GM23338 (cell line): Measurements from ENCODE around the gene APOLD1. TPM values are rescaled to one million over a fixed set of nuclear protein-coding genes. Genes with fewer than 3 reads are reported as not detected.

Experiments used
- ATAC-seq: fragments of 200-7000 bp; cut with Tn5 transposase; 3 replicates; pipeline ENCODE4 v1.9.1; 2020
- DNase-seq: peaks from one replicate; pipeline ENCODE4 v3.0.0-alpha.2; 2015; ENCODE audit warnings: low spot score
- H2AFZ ChIP-seq: fragments of 200-600 bp; sonication (generic); 2 replicates; pipeline ENCODE4 v1.8.0; 2016; ENCODE audit warnings: antibody characterized with exemption, mild to moderate bottlenecking, moderate library complexity
- H3F3A ChIP-seq: fragments of 200-600 bp; sonication (generic); replicated peaks from 2 replicates; pipeline ENCODE4 v1.8.0; 2017; ENCODE audit warnings: antibody characterized with exemption, mixed run types, low read depth
- H3K27ac ChIP-seq: fragments of 200-600 bp; sonication (generic); 2 replicates; pipeline ENCODE4 v1.6.1; 2016; ENCODE audit warnings: low read depth
- H3K27me3 ChIP-seq: fragments of 200-600 bp; sonication (generic); 2 replicates; pipeline ENCODE4 v1.8.0; 2016; ENCODE audit warnings: mild to moderate bottlenecking, mixed run types, moderate library complexity; ENCODE audit not compliant: insufficient read depth
- H3K36me3 ChIP-seq: fragments of 200-600 bp; sonication (generic); 2 replicates; pipeline ENCODE4 v1.8.0; 2016; ENCODE audit warnings: mild to moderate bottlenecking; ENCODE audit not compliant: insufficient read depth
- H3K4me1 ChIP-seq: fragments of 200-600 bp; sonication (generic); 2 replicates; pipeline ENCODE4 v1.8.0; 2016; ENCODE audit warnings: mild to moderate bottlenecking, moderate library complexity; ENCODE audit not compliant: insufficient read depth
- H3K4me2 ChIP-seq: fragments of 200-600 bp; sonication (generic); 2 replicates; pipeline ENCODE4 v1.7.1; 2017; ENCODE audit warnings: mixed run types
- H3K4me3 ChIP-seq: fragments of 200-600 bp; sonication (generic); 2 replicates; pipeline ENCODE4 v1.6.1; 2016; ENCODE audit warnings: mixed run types
- H3K79me2 ChIP-seq: fragments of 200-600 bp; sonication (generic); replicated peaks from 2 replicates; pipeline ENCODE4 v1.8.0; 2017; ENCODE audit warnings: mild to moderate bottlenecking; ENCODE audit not compliant: insufficient read depth
- H3K9me2 ChIP-seq: fragments of 200-600 bp; sonication (generic); 2 replicates; pipeline ENCODE4 v1.8.0; 2017; ENCODE audit not compliant: insufficient read depth
- H4K20me1 ChIP-seq: fragments of 200-600 bp; sonication (generic); replicated peaks from 2 replicates; pipeline ENCODE4 v1.8.0; 2017; ENCODE audit warnings: mild to moderate bottlenecking; ENCODE audit not compliant: insufficient read depth
- H3K27ac Mint-ChIP-seq: 2 replicates; pipeline ENCODE4 v1.8.0; 2020; ENCODE audit warnings: inconsistent platforms, mild to moderate bottlenecking, moderate library complexity, mixed read lengths
- H3K27me3 Mint-ChIP-seq: 3 replicates; pipeline ENCODE4 v1.8.0; 2022; ENCODE audit warnings: low read depth, mild to moderate bottlenecking, moderate library complexity, mixed read lengths, inconsistent platforms; ENCODE audit not compliant: insufficient read depth, poor library complexity
- H3K36me3 Mint-ChIP-seq: 3 replicates; pipeline ENCODE4 v1.8.0; 2021; ENCODE audit warnings: low read depth, mild to moderate bottlenecking, inconsistent platforms, moderate library complexity, mixed read lengths
- H3K4me1 Mint-ChIP-seq: 3 replicates; pipeline ENCODE4 v1.8.0; 2020; ENCODE audit warnings: mild to moderate bottlenecking, inconsistent platforms, mixed read lengths
- H3K4me3 Mint-ChIP-seq: 3 replicates; pipeline ENCODE4 v1.8.0; 2021; ENCODE audit warnings: moderate library complexity, mild to moderate bottlenecking, inconsistent platforms, mixed read lengths
- H3K9me3 Mint-ChIP-seq: 3 replicates; pipeline ENCODE4 v1.8.0; 2020; ENCODE audit warnings: moderate library complexity, mild to moderate bottlenecking, inconsistent platforms, mixed read lengths
- CREB1 ChIP-seq: fragments of 250-450 bp; sonication (Bioruptor Pico); IDR thresholded peaks from 2 replicates; pipeline ENCODE4 v1.5.0; 2020; ENCODE audit warnings: low read depth, mild to moderate bottlenecking, moderate library complexity
- EZH2 ChIP-seq: fragments of 200-600 bp; sonication (generic); IDR thresholded peaks from one replicate; pipeline ENCODE4 v1.8.0; 2017; ENCODE audit warnings: antibody characterized with exemption, mild to moderate bottlenecking, low read depth; ENCODE audit not compliant: unreplicated experiment
- EZH2phosphoT487 ChIP-seq: fragments of 200-600 bp; sonication (generic); IDR thresholded peaks from one replicate; pipeline ENCODE4 v1.8.1; 2018; ENCODE audit warnings: antibody characterized with exemption; ENCODE audit not compliant: unreplicated experiment
- JUNB ChIP-seq: IDR thresholded peaks from one replicate; pipeline ENCODE4 v1.6.1; 2016; ENCODE audit warnings: antibody characterized with exemption; ENCODE audit not compliant: unreplicated experiment
- NANOG ChIP-seq: IDR thresholded peaks from 2 replicates; pipeline ENCODE4 v1.6.1; 2016; ENCODE audit warnings: antibody characterized with exemption, borderline replicate concordance
- POLR2AphosphoS5 ChIP-seq: IDR thresholded peaks from 2 replicates; pipeline ENCODE4 v1.6.1; 2016; ENCODE audit warnings: antibody characterized with exemption, low read depth
- STAT1 ChIP-seq: IDR thresholded peaks from one replicate; pipeline ENCODE4 v1.6.1; 2016; ENCODE audit warnings: antibody characterized with exemption; ENCODE audit not compliant: unreplicated experiment
- ZNF114 ChIP-seq: fragments of 250-450 bp; sonication (Bioruptor Pico); IDR thresholded peaks from 2 replicates; pipeline ENCODE4 v1.5.0; 2020; ENCODE audit warnings: mild to moderate bottlenecking, moderate library complexity
- ZNF331 ChIP-seq: fragments of 250-450 bp; sonication (Bioruptor Pico); IDR thresholded peaks from 2 replicates; pipeline ENCODE4 v1.5.0; 2020; ENCODE audit warnings: low read depth, mild to moderate bottlenecking, moderate library complexity
- polyA plus RNA-seq: library from polyadenylated mRNA; unstranded; fragments of >200 nt; fragmentation: Nextera tagmentation; extraction: Ambion mirVana; gene quantifications from 2 replicates; pipeline ENCODE4 v1.2.1, GENCODE V29; 2016
- total RNA-seq: library from RNA; depleted of rRNA; stranded (reverse); fragments of >200 nt; shearing (Covaris generic); gene quantifications from 2 replicates; pipeline ENCODE4 v1.2.3, GENCODE V29; 2014
- TF ChIP-seq, protein P1 (sequence below), 2 experiments: fragments of 200-600 bp in 1 of 2; sonication (generic) in 1 of 2; conservative IDR thresholded peaks; 2 replicates each; pipeline versions ENCODE4 v1.5.1 to v1.6.1; 2016 to 2017; ENCODE audit warnings: antibody characterized with exemption in 2 of 2, low read depth in 2 of 2, mild to moderate bottlenecking in 2 of 2, moderate library complexity in 1 of 2
- TF ChIP-seq, protein P2 (sequence below): fragments of 250-450 bp; sonication (Bioruptor Pico); IDR thresholded peaks from 2 replicates; pipeline ENCODE4 v1.5.0; 2020; ENCODE audit warnings: mild to moderate bottlenecking, moderate library complexity
- TF ChIP-seq, protein P3 (sequence below): IDR thresholded peaks from 2 replicates; pipeline ENCODE4 v1.6.1; 2016; ENCODE audit warnings: antibody characterized with exemption
- TF ChIP-seq, protein P4 (sequence below): IDR thresholded peaks from one replicate; pipeline ENCODE4 v1.6.1; 2018; ENCODE audit warnings: antibody characterized with exemption; ENCODE audit not compliant: unreplicated experiment

APOLD1 gene
- total and polyA plus RNA-seq, 2 experiments from 2014 or later = 0.94 to 1.8 TPM

DNA sequence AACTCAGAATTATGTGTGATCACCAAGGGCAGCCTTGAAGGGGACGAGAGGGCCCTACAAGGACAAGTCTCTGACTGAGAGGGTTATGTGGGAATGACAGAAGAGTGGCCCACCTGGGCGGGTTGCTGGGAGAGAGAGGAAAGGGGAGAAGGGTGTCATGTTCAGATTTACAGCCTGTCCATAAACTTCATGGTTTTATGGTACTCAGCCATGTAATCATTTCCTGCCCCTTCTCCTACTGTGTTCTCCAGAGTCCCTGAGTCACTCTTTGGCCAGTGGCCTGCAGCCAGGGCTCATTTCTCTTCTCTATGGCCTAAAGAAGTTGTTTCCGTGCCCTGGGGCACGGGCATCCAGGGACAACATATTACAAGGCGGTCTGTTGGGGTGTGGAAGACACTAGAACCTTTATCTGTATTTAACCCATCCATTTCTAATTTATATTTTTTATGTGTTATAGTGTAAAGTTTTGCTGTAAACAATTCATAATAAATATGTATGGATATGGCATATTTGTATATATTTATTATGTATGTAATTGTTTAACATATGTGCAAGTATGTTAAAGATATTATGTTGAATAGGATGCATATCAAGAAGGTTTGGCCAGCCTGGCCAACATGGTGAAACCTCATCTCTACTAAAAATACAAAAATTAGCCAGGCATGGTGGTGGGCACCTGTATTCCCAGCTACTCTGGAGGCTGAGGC, 54.6 kb downstream of the APOLD1 start:
- no peaks in the 10 kb centered on the region for H3K27me3 ChIP-seq
- H4K20me1 ChIP-seq = 0 out of 2 replicates have a peak, but pooled peaks cover 5% of the 10 kb centered on the region
- H3K27ac Mint-ChIP-seq = no peak overlapping the region
- H3K36me3 ChIP-seq = no peaks in the 10 kb centered on the region
- no peaks in the 10 kb centered on the region for H3K9me2 ChIP-seq
- no peaks in the 10 kb centered on the region for H3K79me2 ChIP-seq
- peaks cover 13% of the 10 kb centered on the region for H3K4me1 Mint-ChIP-seq
- H3K9me3 Mint-ChIP-seq = peaks cover 3% of the 10 kb centered on the region; the same call in 1 of the 3 replicates
- no peak for DNase-seq
- H3K4me1 ChIP-seq = 0 out of 2 replicates have a peak, but pooled peaks cover 4% of the 10 kb centered on the region
- TF ChIP-seq, protein P1, sequence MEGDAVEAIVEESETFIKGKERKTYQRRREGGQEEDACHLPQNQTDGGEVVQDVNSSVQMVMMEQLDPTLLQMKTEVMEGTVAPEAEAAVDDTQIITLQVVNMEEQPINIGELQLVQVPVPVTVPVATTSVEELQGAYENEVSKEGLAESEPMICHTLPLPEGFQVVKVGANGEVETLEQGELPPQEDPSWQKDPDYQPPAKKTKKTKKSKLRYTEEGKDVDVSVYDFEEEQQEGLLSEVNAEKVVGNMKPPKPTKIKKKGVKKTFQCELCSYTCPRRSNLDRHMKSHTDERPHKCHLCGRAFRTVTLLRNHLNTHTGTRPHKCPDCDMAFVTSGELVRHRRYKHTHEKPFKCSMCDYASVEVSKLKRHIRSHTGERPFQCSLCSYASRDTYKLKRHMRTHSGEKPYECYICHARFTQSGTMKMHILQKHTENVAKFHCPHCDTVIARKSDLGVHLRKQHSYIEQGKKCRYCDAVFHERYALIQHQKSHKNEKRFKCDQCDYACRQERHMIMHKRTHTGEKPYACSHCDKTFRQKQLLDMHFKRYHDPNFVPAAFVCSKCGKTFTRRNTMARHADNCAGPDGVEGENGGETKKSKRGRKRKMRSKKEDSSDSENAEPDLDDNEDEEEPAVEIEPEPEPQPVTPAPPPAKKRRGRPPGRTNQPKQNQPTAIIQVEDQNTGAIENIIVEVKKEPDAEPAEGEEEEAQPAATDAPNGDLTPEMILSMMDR (conservative IDR thresholded peaks at IDR 0.05; ENCODE audit: low read depth in 2 of 2) = no peak
- TF ChIP-seq CREB1 (CRISPR knock-in tag) = no peak
- TF ChIP-seq ZNF331 (CRISPR knock-in tag) = no peak
- no peak for TF ChIP-seq ZNF114 (CRISPR knock-in tag)
- no peak for TF ChIP-seq POLR2AphosphoS5
- no peak for TF ChIP-seq EZH2phosphoT487
- TF ChIP-seq EZH2 = no peak
- TF ChIP-seq, protein P2, sequence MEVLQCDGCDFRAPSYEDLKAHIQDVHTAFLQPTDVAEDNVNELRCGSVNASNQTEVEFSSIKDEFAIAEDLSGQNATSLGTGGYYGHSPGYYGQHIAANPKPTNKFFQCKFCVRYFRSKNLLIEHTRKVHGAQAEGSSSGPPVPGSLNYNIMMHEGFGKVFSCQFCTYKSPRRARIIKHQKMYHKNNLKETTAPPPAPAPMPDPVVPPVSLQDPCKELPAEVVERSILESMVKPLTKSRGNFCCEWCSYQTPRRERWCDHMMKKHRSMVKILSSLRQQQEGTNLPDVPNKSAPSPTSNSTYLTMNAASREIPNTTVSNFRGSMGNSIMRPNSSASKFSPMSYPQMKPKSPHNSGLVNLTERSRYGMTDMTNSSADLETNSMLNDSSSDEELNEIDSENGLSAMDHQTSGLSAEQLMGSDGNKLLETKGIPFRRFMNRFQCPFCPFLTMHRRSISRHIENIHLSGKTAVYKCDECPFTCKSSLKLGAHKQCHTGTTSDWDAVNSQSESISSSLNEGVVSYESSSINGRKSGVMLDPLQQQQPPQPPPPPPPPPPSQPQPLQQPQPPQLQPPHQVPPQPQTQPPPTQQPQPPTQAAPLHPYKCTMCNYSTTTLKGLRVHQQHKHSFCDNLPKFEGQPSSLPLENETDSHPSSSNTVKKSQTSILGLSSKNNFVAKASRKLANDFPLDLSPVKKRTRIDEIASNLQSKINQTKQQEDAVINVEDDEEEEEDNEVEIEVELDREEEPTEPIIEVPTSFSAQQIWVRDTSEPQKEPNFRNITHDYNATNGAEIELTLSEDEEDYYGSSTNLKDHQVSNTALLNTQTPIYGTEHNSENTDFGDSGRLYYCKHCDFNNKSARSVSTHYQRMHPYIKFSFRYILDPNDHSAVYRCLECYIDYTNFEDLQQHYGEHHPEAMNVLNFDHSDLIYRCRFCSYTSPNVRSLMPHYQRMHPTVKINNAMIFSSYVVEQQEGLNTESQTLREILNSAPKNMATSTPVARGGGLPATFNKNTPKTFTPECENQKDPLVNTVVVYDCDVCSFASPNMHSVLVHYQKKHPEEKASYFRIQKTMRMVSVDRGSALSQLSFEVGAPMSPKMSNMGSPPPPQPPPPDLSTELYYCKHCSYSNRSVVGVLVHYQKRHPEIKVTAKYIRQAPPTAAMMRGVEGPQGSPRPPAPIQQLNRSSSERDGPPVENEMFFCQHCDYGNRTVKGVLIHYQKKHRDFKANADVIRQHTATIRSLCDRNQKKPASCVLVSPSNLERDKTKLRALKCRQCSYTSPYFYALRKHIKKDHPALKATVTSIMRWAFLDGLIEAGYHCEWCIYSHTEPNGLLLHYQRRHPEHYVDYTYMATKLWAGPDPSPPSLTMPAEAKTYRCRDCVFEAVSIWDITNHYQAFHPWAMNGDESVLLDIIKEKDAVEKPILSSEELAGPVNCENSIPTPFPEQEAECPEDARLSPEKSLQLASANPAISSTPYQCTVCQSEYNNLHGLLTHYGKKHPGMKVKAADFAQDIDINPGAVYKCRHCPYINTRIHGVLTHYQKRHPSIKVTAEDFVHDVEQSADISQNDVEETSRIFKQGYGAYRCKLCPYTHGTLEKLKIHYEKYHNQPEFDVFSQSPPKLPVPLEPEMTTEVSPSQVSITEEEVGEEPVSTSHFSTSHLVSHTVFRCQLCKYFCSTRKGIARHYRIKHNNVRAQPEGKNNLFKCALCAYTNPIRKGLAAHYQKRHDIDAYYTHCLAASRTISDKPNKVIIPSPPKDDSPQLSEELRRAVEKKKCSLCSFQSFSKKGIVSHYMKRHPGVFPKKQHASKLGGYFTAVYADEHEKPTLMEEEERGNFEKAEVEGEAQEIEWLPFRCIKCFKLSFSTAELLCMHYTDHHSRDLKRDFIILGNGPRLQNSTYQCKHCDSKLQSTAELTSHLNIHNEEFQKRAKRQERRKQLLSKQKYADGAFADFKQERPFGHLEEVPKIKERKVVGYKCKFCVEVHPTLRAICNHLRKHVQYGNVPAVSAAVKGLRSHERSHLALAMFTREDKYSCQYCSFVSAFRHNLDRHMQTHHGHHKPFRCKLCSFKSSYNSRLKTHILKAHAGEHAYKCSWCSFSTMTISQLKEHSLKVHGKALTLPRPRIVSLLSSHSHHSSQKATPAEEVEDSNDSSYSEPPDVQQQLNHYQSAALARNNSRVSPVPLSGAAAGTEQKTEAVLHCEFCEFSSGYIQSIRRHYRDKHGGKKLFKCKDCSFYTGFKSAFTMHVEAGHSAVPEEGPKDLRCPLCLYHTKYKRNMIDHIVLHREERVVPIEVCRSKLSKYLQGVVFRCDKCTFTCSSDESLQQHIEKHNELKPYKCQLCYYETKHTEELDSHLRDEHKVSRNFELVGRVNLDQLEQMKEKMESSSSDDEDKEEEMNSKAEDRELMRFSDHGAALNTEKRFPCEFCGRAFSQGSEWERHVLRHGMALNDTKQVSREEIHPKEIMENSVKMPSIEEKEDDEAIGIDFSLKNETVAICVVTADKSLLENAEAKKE = no peak
- TF ChIP-seq, protein P3, sequence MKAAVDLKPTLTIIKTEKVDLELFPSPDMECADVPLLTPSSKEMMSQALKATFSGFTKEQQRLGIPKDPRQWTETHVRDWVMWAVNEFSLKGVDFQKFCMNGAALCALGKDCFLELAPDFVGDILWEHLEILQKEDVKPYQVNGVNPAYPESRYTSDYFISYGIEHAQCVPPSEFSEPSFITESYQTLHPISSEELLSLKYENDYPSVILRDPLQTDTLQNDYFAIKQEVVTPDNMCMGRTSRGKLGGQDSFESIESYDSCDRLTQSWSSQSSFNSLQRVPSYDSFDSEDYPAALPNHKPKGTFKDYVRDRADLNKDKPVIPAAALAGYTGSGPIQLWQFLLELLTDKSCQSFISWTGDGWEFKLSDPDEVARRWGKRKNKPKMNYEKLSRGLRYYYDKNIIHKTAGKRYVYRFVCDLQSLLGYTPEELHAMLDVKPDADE = no peak
- TF ChIP-seq NANOG = no peak
- no peak for TF ChIP-seq JUNB
- TF ChIP-seq, protein P4, sequence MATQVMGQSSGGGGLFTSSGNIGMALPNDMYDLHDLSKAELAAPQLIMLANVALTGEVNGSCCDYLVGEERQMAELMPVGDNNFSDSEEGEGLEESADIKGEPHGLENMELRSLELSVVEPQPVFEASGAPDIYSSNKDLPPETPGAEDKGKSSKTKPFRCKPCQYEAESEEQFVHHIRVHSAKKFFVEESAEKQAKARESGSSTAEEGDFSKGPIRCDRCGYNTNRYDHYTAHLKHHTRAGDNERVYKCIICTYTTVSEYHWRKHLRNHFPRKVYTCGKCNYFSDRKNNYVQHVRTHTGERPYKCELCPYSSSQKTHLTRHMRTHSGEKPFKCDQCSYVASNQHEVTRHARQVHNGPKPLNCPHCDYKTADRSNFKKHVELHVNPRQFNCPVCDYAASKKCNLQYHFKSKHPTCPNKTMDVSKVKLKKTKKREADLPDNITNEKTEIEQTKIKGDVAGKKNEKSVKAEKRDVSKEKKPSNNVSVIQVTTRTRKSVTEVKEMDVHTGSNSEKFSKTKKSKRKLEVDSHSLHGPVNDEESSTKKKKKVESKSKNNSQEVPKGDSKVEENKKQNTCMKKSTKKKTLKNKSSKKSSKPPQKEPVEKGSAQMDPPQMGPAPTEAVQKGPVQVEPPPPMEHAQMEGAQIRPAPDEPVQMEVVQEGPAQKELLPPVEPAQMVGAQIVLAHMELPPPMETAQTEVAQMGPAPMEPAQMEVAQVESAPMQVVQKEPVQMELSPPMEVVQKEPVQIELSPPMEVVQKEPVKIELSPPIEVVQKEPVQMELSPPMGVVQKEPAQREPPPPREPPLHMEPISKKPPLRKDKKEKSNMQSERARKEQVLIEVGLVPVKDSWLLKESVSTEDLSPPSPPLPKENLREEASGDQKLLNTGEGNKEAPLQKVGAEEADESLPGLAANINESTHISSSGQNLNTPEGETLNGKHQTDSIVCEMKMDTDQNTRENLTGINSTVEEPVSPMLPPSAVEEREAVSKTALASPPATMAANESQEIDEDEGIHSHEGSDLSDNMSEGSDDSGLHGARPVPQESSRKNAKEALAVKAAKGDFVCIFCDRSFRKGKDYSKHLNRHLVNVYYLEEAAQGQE = no peak
- no peak for TF ChIP-seq STAT1
- no peak overlapping the region for H3K4me3 Mint-ChIP-seq
- H3K4me2 ChIP-seq = no peak overlapping the region
- H3F3A ChIP-seq = no peaks in the 10 kb centered on the region
- no peak overlapping the region for H3K4me3 ChIP-seq
- peaks cover 2% of the 10 kb centered on the region for H3K27me3 Mint-ChIP-seq
- no peak for ATAC-seq
- no peak overlapping the region for H3K27ac ChIP-seq
- H3K36me3 Mint-ChIP-seq = 0 out of 3 replicates have a peak, but pooled peaks cover 8% of the 10 kb centered on the region
- H2AFZ ChIP-seq = no peak overlapping the region
